HG02973 (cell line): Measurements from ENCODE around the gene PPM1H.
"Not testable (repeated sequence)": the region's sequence is repeated elsewhere in the genome, so short reads cannot be mapped to it uniquely, and the experiment has no call there.

Source experiments
- ATAC-seq: cut with Tn5 transposase; IDR thresholded peaks from one replicate; pipeline ENCODE4 v1.9.1; 2021; ENCODE audit warnings: moderate library complexity; ENCODE audit not compliant: unreplicated experiment

The PPM1H gene

GRCh38 chr12:62694116-62694515, 240.8 kb downstream of the PPM1H start:
- no peak for ATAC-seq

GRCh38 chr12:62693376-62694050, 241.4 kb downstream of the PPM1H start:
- no peak for ATAC-seq

- ATAC-seq, result no peak
These were observed 242.1 kb downstream of the PPM1H start for GRCh38 chr12:62692884-62693283.

- no peak for ATAC-seq
These were observed 243.6 kb downstream of the PPM1H start for GRCh38 chr12:62691309-62691708.

- no peak for ATAC-seq
These were observed 245.7 kb downstream of the PPM1H start for GRCh38 chr12:62689042-62689839.

- ATAC-seq, result no peak
These were observed 248.0 kb downstream of the PPM1H start for GRCh38 chr12:62686938-62687337.

- no peak for ATAC-seq
These were observed 250.2 kb downstream of the PPM1H start for GRCh38 chr12:62684570-62685295.

GRCh38 chr12:62683776-62684569, 251.0 kb downstream of the PPM1H start:
- no peak for ATAC-seq

- no peak for ATAC-seq
These were observed 253.6 kb downstream of the PPM1H start for GRCh38 chr12:62681306-62681705.

- ATAC-seq, result no peak
These were observed 255.3 kb downstream of the PPM1H start for GRCh38 chr12:62679608-62680007.

GRCh38 chr12:62677355-62677754, 257.6 kb downstream of the PPM1H start:
- no peak for ATAC-seq

- no peak for ATAC-seq
These were observed 258.2 kb downstream of the PPM1H start for GRCh38 chr12:62676521-62677307.

- ATAC-seq, result no peak
These were observed 261.7 kb downstream of the PPM1H start for GRCh38 chr12:62673028-62673815.

GRCh38 chr12:62670986-62671720, 263.8 kb downstream of the PPM1H start:
- ATAC-seq, result no peak

GRCh38 chr12:62668782-62669181, 266.2 kb downstream of the PPM1H start:
- ATAC-seq, result no peak

- not testable (repeated sequence) for ATAC-seq
These were observed 270.0 kb downstream of the PPM1H start for GRCh38 chr12:62664951-62665350.

- ATAC-seq, result no peak
These were observed 274.2 kb downstream of the PPM1H start for GRCh38 chr12:62660756-62661155.

GRCh38 chr12:62659453-62660295, 275.3 kb downstream of the PPM1H start:
- ATAC-seq, result no peak
